Gastroesophageal sphincter (tissue), 4 donors: Measurements from ENCODE around the gene ADORA1. TPM values are rescaled to one million over a fixed set of nuclear protein-coding genes. Genes with fewer than 3 reads are reported as not detected.

Experiments
- ATAC-seq: fragments of 150-250 bp; one replicate; pipeline ENCODE4 v1.9.1; 2016; ENCODE audit warnings: mild to moderate bottlenecking, moderate library complexity
- H3K27ac ChIP-seq, 4 donors: fragments of 200-600 bp; sonication (generic) in 3 of 4; 1 replicate in 3 of 4; 2 replicates in 1 of 4; pipeline ENCODE4 v1.5.1; 2016 to 2019
- H3K27me3 ChIP-seq: fragments of 200-600 bp; sonication (generic); one replicate; pipeline ENCODE4 v1.5.1; 2019
- H3K36me3 ChIP-seq, 2 donors: fragments of 200-600 bp; sonication (generic); one replicate each; pipeline ENCODE4 v1.5.1; 2019; ENCODE audit warnings: control low read depth in 1 of 2
- H3K4me1 ChIP-seq, 3 donors: fragments of 200-600 bp; sonication (generic); 1 replicate in 2 of 3; 2 replicates in 1 of 3; pipeline ENCODE4 v1.5.1; 2016 to 2019; ENCODE audit warnings: control low read depth in 2 of 3
- H3K4me3 ChIP-seq, 2 donors: fragments of 200-600 bp; sonication (generic); one replicate each; pipeline ENCODE4 v1.5.1; 2019; ENCODE audit warnings: mild to moderate bottlenecking in 1 of 2, moderate library complexity in 1 of 2
- H3K9me3 ChIP-seq, 3 donors: fragments of 200-600 bp; sonication (generic); one replicate each; pipeline ENCODE4 v1.5.1; 2017 to 2019; ENCODE audit warnings: control low read depth in 2 of 3
- EP300 ChIP-seq: sonication (generic); formaldehyde crosslinking; IDR thresholded peaks from one replicate; pipeline ENCODE4 v1.6.1; 2017; ENCODE audit warnings: antibody characterized with exemption, mild to moderate bottlenecking
- POLR2A ChIP-seq, 2 donors: fragments of 450-650 bp; IDR thresholded peaks; one replicate each; pipeline ENCODE4 v1.6.1; 2017; ENCODE audit warnings: antibody characterized with exemption in 2 of 2, mild to moderate bottlenecking in 2 of 2, moderate library complexity in 1 of 2
- POLR2AphosphoS5 ChIP-seq: sonication (generic); formaldehyde crosslinking; IDR thresholded peaks from one replicate; pipeline ENCODE4 v1.6.1; 2017; ENCODE audit warnings: antibody characterized with exemption
- WGBS, 2 donors: methylation state at CpG; one replicate each; pipeline ENCODE4 v1.1.5; 2018; ENCODE audit warnings: low coverage in 1 of 2; 5-methylcytosine and 5-hydroxymethylcytosine counted together
- total RNA-seq, 4 donors: library from RNA; depleted of rRNA; stranded (reverse); fragments of >200 nt; gene quantifications; one replicate each; pipeline ENCODE4 v1.1.0, GENCODE V29; 2016
- TF ChIP-seq, protein P1 (sequence below), 4 experiments: fragments of 200-600 bp in 2 of 4; fragments of 450-650 bp in 2 of 4; sonication (generic) in 1 of 4; IDR thresholded peaks; one replicate each; pipeline ENCODE4 v1.5.1; 2017 to 2019; ENCODE audit warnings: antibody characterized with exemption in 4 of 4, mild to moderate bottlenecking in 2 of 4, moderate library complexity in 2 of 4

The ADORA1 gene
- total RNA-seq, 4 donors from 2014 or later, result 0.16 to 2.7 (median 0.33) TPM

DNA sequence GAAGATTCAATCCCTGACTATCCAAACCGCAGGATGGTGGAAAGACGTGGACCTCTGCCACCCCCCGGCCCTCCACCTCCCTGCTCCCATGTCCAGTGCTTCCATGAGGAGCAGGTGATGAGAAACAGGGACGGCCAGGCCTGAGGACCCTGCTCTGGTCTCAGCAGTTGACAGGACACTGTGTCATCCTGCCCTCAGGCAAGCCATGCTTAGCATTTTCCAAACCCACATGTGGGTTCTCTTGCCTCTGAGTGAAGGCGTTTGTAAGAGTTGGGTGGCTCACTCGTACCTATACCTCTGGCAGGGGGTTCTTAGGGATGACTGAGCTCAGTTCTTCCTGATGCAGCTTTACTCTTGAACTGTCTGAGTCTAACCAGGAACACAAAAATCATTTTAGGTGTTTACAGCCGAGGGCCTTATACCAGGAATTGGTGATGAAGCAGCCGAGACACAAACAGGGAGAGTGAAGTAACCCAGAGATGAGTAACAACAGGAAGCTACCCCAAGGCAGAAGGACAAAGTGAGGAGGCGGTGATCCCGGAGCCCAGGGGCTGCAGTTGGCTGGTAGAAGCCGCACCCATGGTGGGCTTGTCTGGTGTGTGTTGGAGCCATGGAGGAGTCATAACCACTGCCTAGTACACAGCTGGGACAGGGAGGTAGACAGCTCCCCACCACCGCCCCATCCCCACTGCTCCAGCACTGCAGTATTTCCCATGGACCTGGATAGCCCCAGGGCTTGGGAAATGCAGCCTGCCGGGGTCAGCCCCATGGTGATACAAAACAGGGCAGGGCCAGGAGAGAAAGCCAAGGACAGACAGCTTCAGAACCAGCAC, 26.7 kb downstream of the ADORA1 start:
- 77 to 91% methylated on average over 6 to 8 of the region's 13 CpGs for WGBS, 2 donors
- H3K4me3 ChIP-seq, result no peak overlapping the region
- ATAC-seq, result no peak
- no peaks in the 10 kb centered on the region for H3K36me3 ChIP-seq
- H3K4me1 ChIP-seq, result no peaks in the 10 kb centered on the region
- TF ChIP-seq, protein P1, sequence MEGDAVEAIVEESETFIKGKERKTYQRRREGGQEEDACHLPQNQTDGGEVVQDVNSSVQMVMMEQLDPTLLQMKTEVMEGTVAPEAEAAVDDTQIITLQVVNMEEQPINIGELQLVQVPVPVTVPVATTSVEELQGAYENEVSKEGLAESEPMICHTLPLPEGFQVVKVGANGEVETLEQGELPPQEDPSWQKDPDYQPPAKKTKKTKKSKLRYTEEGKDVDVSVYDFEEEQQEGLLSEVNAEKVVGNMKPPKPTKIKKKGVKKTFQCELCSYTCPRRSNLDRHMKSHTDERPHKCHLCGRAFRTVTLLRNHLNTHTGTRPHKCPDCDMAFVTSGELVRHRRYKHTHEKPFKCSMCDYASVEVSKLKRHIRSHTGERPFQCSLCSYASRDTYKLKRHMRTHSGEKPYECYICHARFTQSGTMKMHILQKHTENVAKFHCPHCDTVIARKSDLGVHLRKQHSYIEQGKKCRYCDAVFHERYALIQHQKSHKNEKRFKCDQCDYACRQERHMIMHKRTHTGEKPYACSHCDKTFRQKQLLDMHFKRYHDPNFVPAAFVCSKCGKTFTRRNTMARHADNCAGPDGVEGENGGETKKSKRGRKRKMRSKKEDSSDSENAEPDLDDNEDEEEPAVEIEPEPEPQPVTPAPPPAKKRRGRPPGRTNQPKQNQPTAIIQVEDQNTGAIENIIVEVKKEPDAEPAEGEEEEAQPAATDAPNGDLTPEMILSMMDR (IDR thresholded peaks at IDR 0.05), result no peak
- TF ChIP-seq EP300 (no peak), POLR2A (IDR thresholded peaks at IDR 0.05) (no peak), POLR2AphosphoS5 (no peak)
- no peak overlapping the region for H3K27ac ChIP-seq
- H3K9me3 ChIP-seq, result peaks cover 0 to 10% (median 0%) of the 10 kb centered on the region in 3 donors
- peaks cover 8% of the 10 kb centered on the region for H3K27me3 ChIP-seq

- Histone ChIP-seq H3K36me3 (no peaks in the 10 kb centered on the region), H3K27me3 (peaks cover 8% of the 10 kb centered on the region), H3K27ac (no peak overlapping the region), H3K9me3 (peaks cover 0 to 10% (median 0%) of the 10 kb centered on the region in 3 donors), H3K4me3 (no peak overlapping the region), H3K4me1 (no peaks in the 10 kb centered on the region)
- 71 to 83% methylated on average over 1 of the region's 1 CpG for WGBS, 2 donors
- no peak for TF ChIP-seq POLR2AphosphoS5
- TF ChIP-seq, protein P1 (IDR thresholded peaks at IDR 0.05), result no peak
- no peak for TF ChIP-seq EP300
- TF ChIP-seq POLR2A (IDR thresholded peaks at IDR 0.05), result no peak
- ATAC-seq, result no peak
These were observed 28.8 kb downstream of the ADORA1 start for GRCh38 chr1:203156280-203156679.

DNA sequence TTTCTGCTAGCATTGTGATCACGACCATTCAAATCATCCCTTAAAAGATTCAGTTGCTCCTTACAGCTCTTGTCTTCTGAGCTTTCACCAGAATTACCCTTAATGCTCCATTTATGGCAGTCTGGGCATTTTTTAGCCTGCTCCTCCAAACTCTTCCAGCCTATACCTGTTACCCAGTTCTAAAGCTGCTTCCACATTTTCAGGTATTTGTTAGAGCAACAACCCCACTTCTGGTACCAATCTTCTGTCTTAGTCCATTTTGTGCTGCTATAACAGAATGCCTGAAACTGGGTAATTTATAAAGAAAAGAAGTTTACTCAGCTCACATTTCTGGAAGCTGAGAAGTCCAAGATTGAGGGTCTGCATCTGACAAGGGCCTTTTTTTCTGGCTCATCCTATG, 30.9 kb downstream of the ADORA1 start:
- TF ChIP-seq POLR2AphosphoS5 (no peak), POLR2A (IDR thresholded peaks at IDR 0.05) (no peak), EP300 (no peak)
- TF ChIP-seq, protein P1 (IDR thresholded peaks at IDR 0.05), result no peak
- no peak for ATAC-seq
- no peaks in the 10 kb centered on the region for H3K36me3 ChIP-seq
- no peak overlapping the region for H3K4me3 ChIP-seq
- no peak overlapping the region for H3K27ac ChIP-seq
- peaks cover 0 to 10% (median 0%) of the 10 kb centered on the region in 3 donors for H3K9me3 ChIP-seq
- WGBS, 2 donors, result 90 to 100% methylated on average over 1 of the region's 1 CpG
- H3K4me1 ChIP-seq, result no peaks in the 10 kb centered on the region
- H3K27me3 ChIP-seq, result peaks cover 24% of the 10 kb centered on the region

- H3K27ac ChIP-seq, result no peak overlapping the region
- 77 to 79% methylated on average over 8 to 9 of the region's 9 CpGs for WGBS, 2 donors
- peaks cover 0 to 10% (median 0%) of the 10 kb centered on the region in 3 donors for H3K9me3 ChIP-seq
- no peak for TF ChIP-seq EP300
- TF ChIP-seq POLR2AphosphoS5, result no peak
- TF ChIP-seq POLR2A (IDR thresholded peaks at IDR 0.05), result no peak
- TF ChIP-seq, protein P1 (IDR thresholded peaks at IDR 0.05), result no peak
- H3K4me1 ChIP-seq, result no peaks in the 10 kb centered on the region
- H3K27me3 ChIP-seq, result peaks cover 24% of the 10 kb centered on the region
- H3K4me3 ChIP-seq, result no peak overlapping the region
- H3K36me3 ChIP-seq, result no peaks in the 10 kb centered on the region
- ATAC-seq, result no peak
These were observed 31.6 kb downstream of the ADORA1 start for GRCh38 chr1:203158960-203159665.
